ENCODE data around the gene ENOX2.
A peak's percentile ranks its signal among the peaks of the same experiment; 100 is the strongest.
"Not testable (repeated sequence)": the region's sequence is repeated elsewhere in the genome, so short reads cannot be mapped to it uniquely, and the experiment has no call there.

Gene ENOX2, protein sequence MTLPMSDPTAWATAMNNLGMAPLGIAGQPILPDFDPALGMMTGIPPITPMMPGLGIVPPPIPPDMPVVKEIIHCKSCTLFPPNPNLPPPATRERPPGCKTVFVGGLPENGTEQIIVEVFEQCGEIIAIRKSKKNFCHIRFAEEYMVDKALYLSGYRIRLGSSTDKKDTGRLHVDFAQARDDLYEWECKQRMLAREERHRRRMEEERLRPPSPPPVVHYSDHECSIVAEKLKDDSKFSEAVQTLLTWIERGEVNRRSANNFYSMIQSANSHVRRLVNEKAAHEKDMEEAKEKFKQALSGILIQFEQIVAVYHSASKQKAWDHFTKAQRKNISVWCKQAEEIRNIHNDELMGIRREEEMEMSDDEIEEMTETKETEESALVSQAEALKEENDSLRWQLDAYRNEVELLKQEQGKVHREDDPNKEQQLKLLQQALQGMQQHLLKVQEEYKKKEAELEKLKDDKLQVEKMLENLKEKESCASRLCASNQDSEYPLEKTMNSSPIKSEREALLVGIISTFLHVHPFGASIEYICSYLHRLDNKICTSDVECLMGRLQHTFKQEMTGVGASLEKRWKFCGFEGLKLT

DNA sequence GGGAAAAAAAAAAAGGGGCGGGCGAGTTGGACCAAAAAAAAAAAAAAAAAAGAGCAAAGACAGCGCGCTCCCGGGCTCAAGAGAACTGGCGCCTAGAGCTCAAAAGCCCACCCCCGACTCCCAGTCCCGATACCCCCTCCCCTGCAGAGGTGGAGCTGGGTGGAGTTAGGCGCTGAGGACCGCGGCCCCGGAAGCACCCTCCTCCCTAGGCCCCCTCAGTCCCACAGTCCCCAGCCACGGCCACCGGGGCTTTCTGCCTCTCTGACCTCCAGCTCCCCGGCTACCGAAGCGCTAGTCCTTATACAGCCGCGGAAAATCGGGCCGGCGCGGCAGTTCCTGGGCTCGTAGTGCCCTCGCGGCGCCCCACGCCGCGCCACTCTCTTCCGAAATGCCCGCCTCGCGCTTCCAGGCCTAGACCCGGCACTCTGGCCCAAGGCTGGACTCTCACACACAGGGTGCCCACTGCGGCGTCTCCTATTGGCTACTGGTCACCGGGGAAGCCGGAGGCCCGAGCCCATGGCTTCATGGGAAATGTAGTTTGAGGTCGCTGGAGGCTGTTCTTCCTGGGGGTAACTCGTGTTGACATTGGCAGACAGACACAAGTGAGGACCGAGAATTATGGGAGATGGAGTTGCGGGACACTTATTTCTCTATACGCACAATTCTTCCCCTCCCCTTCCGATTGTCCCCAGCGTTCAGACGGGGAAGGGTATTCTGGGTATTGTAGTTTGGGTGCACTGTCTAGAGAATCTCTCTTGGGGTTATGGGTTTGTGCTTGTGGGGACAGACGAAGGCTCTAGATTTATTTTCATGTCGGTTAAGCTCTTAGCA lies at the start of gene ENOX2:
TSS of gene ENOX2 (minus strand) at position 427 of the 831 bp plus-strand sequence. CDS start 199,993 bp downstream, outside the sequence.
- H3K4me2 ChIP-seq: peak within 1 kb of the TSS; percentile 50 to 81 (median 76)
- H3K27ac ChIP-seq: peak within 1 kb of the TSS; percentile 70 to 88 (median 86)
- peaks cover 0 to 9% (median 0%) of the 10 kb centered on the region in 11 experiments; a peak in 3 of 22 replicates for H4K20me1 ChIP-seq
- TF ChIP-seq Cebpa-rat (IDR thresholded peaks at IDR 0.05): no peak
- 0 out of 22 replicates have a peak, but pooled peaks cover 0 to 5% (median 0%) of the 10 kb centered on the region in 11 experiments for H3K9me3 ChIP-seq (replicated peaks in 1 of 11)
- peaks cover 0 to 16% (median 0%) of the 10 kb centered on the region in 11 experiments; a peak in 2 of 22 replicates for H3K36me3 ChIP-seq
- peak within 1 kb of the TSS; percentile 81 to 90 (median 88) for H3K9ac ChIP-seq
- peak within 1 kb of the TSS; percentile 56 to 81 (median 72) for H3K4me3 ChIP-seq
- peaks cover 0 to 8% (median 5%) of the 10 kb centered on the region in 10 experiments; a peak in 5 of 20 replicates for H3K4me1 ChIP-seq
- peaks cover 66 to 97% (median 90%) of the 10 kb centered on the region in 11 experiments for H3K27me3 ChIP-seq

DNA sequence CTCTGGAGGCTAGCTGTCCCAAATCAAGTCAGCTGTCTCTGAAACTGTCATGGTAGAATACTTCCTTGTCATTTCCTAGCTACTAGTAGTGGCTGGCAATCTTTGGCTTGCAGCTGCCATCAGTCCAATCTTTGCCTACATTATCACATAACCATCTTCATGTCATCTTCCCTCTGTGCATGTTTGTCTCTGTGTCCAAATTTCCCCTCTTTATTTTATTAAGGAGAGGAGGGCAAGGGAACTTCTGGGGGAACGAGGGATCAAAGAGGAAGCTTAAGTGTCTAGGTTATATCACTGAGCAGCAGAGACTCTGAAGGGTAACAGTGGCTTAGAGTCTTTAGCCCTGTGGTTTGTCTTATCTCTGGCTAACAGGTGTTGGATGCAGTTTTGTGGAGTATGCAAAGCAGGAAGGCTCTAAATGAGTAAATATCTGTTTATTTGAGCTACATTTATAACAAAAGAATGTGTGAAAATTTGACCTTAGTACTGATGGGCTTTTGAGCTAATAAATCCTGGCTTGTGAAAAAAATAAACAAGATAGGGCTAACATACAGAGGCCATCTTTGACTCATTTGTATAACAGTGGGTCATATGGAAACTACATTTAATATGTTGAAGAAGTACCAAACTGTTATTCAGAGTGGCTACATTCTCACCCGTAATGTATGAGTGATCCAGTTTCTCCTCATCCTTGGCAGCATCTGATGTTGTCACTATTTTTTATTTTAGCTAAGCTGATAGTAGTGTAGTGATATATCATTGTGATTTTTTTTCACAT lies 49.4 kb upstream of the ENOX2 start:
- no peak overlapping the region for H3K9ac ChIP-seq
- H3K36me3 ChIP-seq: no peaks in the 10 kb centered on the region
- no peak for TF ChIP-seq Cebpa-rat (IDR thresholded peaks at IDR 0.05)
- H4K20me1 ChIP-seq: 0 out of 22 replicates have a peak, but pooled peaks cover 0 to 7% (median 0%) of the 10 kb centered on the region in 11 experiments
- H3K27me3 ChIP-seq: peaks cover 75 to 91% (median 88%) of the 10 kb centered on the region in 11 experiments
- H3K4me1 ChIP-seq: no peaks in the 10 kb centered on the region
- no peak overlapping the region for H3K4me3 ChIP-seq
- no peak overlapping the region for H3K4me2 ChIP-seq
- H3K9me3 ChIP-seq (replicated peaks in 1 of 11): peaks cover 11 to 23% (median 15%) of the 10 kb centered on the region in 11 experiments
- no peak overlapping the region for H3K27ac ChIP-seq

DNA sequence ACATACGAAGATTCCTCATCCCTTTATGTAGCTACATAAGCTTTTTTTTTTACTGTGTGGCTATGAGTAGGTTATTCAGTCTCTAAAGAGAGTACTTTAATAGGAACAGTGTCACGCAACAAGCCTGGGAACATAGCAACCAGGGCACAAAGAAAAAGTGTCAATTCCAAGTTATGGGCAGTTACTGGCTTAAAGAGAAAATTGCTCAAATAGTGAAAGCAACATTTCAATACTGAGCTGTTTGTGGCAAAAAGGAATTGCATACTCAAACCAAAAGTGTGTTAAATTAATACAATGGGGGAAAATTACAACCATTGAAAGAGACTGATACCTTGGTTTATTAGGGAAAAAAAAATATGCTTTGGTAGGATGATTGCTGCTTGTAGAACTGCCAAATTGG lies 41.2 kb upstream of the ENOX2 start:
- Histone ChIP-seq H3K4me3 (no peak overlapping the region), H3K4me2 (no peak overlapping the region), H3K9ac (no peak overlapping the region), H3K36me3 (no peaks in the 10 kb centered on the region), H3K9me3 (replicated peaks in 1 of 11) (peaks cover 18 to 30% (median 24%) of the 10 kb centered on the region in 11 experiments), H3K27me3 (peaks cover 71 to 91% (median 87%) of the 10 kb centered on the region in 11 experiments), H4K20me1 (no peaks in the 10 kb centered on the region; a peak in 1 of 22 replicates), H3K4me1 (no peaks in the 10 kb centered on the region), H3K27ac (no peak overlapping the region)
- no peak for TF ChIP-seq Cebpa-rat (IDR thresholded peaks at IDR 0.05)

DNA sequence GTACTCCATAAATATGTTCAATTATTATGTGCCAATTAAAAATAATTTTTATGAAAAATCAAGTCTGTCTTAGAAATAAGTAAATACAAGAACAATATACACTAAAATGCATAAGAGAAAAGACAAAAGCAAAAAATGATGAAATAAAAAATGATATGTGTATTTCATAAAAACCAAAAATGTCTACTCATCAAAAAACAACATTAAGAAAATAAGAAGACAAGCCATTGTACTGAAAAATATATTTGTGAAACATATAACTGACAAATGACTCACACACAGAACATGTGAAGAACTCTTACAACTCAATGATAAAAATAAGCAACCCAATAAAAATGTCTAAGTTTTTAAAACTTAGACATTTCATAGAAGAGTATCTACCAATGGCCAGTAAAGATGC lies 34.1 kb upstream of the ENOX2 start:
- H3K36me3 ChIP-seq: no peaks in the 10 kb centered on the region
- no peak overlapping the region for H3K4me2 ChIP-seq
- no peaks in the 10 kb centered on the region for H3K9me3 ChIP-seq (replicated peaks in 1 of 11)
- H3K27ac ChIP-seq: no peak overlapping the region
- peaks cover 30 to 81% (median 60%) of the 10 kb centered on the region in 11 experiments for H3K27me3 ChIP-seq
- no peak for TF ChIP-seq Cebpa-rat (IDR thresholded peaks at IDR 0.05)
- H3K4me1 ChIP-seq: no peaks in the 10 kb centered on the region
- H4K20me1 ChIP-seq: no peaks in the 10 kb centered on the region; a peak in 1 of 22 replicates
- H3K9ac ChIP-seq: no peak overlapping the region
- H3K4me3 ChIP-seq: no peak overlapping the region

DNA sequence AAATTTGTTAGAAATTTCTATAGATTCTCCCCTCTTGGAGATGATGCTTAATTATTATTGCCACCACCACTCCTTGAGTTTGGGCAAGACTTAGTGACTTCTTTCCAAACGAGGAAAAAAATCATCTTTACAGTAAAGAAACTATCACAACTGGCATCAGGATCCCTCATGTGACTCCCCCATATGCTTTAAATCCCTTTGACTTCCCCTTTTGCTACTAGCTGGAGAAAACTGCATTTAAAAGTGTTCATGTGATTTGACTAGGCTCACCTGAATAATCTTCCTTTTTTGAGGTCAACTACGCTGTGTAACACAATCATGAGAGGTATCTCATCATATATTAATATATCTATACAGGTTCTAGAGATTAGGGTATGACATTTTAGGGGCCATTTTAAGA lies 30.3 kb upstream of the ENOX2 start:
- TF ChIP-seq Cebpa-rat (IDR thresholded peaks at IDR 0.05): no peak
- Histone ChIP-seq H3K4me3 (no peak overlapping the region), H3K9me3 (replicated peaks in 1 of 11) (no peaks in the 10 kb centered on the region), H3K27ac (no peak overlapping the region), H4K20me1 (no peaks in the 10 kb centered on the region; a peak in 1 of 22 replicates), H3K9ac (no peak overlapping the region), H3K27me3 (peaks cover 45 to 83% (median 61%) of the 10 kb centered on the region in 11 experiments), H3K36me3 (no peaks in the 10 kb centered on the region), H3K4me2 (no peak overlapping the region), H3K4me1 (no peaks in the 10 kb centered on the region)

DNA sequence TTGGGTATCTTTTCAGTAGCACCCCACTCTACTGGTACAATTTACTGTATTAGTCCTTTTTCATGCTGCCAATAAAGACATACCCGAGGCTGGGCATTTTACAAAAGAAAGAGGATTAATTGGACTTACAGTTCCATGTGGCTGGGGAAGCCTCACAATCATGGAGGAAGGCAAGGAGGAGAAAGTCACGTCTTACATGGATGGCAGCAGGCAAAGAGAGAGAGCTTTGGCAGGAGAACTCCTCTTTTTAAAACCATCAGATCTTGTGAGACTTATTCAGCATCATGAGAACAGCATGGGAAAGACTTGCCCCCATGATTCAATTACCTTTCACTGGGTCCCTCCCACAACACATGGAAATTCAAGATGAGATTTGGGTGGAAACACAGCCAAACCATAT lies 17.4 kb upstream of the ENOX2 start:
- H3K9ac ChIP-seq, H4K20me1 ChIP-seq, H3K4me3 ChIP-seq, H3K4me2 ChIP-seq, H3K27ac ChIP-seq, H3K4me1 ChIP-seq, H3K36me3 ChIP-seq: not testable (repeated sequence)
- H3K9me3 ChIP-seq (replicated peaks in 1 of 11): peaks cover 10 to 51% (median 26%) of the 10 kb centered on the region in 11 experiments
- H3K27me3 ChIP-seq: peaks cover 45 to 93% (median 72%) of the 10 kb centered on the region in 11 experiments; a peak in 21 of 22 replicates

DNA sequence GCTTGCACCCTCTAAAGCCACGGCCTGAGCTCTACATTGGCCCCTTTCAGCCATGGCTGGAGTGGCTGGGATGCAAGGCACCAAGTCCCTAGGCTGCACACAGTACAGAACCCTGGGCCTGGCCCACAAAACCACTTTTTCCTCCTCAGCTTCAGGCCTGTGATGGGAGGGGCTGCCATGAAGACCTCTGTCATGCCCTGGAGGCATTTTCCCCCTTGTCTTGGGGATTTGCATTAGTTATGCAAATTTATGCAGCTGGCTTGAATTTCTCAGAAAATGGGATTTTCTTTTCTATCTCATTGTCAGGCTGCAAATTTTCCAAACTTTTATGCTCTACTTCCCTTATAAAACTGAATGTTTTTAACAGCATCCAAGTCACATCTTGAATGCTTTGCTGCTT lies 16.7 kb upstream of the ENOX2 start:
- not testable (repeated sequence) for H3K4me2 ChIP-seq, H4K20me1 ChIP-seq, H3K36me3 ChIP-seq, H3K4me1 ChIP-seq, H3K9ac ChIP-seq, H3K4me3 ChIP-seq, H3K27ac ChIP-seq
- peaks cover 47 to 94% (median 78%) of the 10 kb centered on the region in 11 experiments for H3K27me3 ChIP-seq
- H3K9me3 ChIP-seq (replicated peaks in 1 of 11): peaks cover 10 to 51% (median 26%) of the 10 kb centered on the region in 11 experiments

DNA sequence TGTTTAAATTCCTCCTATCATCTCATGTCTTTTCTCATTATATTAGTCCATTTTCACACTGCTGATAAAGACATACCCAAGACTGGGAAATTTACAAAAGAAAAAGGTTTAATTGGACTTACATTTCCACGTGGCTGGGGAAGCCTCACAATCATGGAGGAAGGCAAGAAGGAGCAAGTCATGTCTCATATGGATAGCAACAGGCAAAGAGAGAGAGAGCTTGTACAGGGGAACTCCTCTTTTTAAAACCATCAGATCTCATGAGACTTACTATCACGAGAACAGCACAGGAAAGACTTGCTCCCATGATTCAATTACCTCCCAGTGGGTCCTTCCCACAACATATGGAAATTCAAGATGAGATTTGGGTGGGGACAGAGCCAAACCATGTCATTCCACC lies 15.5 kb upstream of the ENOX2 start:
- not testable (repeated sequence) for H3K4me2 ChIP-seq, H3K4me3 ChIP-seq, H3K36me3 ChIP-seq, H3K4me1 ChIP-seq, H3K9ac ChIP-seq, H4K20me1 ChIP-seq, H3K27ac ChIP-seq
- H3K9me3 ChIP-seq (replicated peaks in 1 of 11): peaks cover 10 to 44% (median 26%) of the 10 kb centered on the region in 11 experiments
- peaks cover 47 to 94% (median 80%) of the 10 kb centered on the region in 11 experiments for H3K27me3 ChIP-seq

Data from BLaER1 treated with 17β-estradiol and CSF1 and Interleukin-3, amounts not matched to agents 10 nM and 100 nM (cell line).